Stimulated activated naive CD8-positive, alpha-beta T cell treated with anti-CD3 and anti-CD28 coated beads, Interleukin-15, amount 100 ng/mL, for 72 hours (primary cell): ENCODE results near the gene PSMB9.
"Not testable (repeated sequence)": the region's sequence is repeated elsewhere in the genome, so short reads cannot be mapped to it uniquely, and the experiment has no call there.

Experiments used
- ATAC-seq: fragments of 150-1000 bp; cut with Tn5 transposase; 2 replicates; pipeline ENCODE4 v1.10.0; 2021; ENCODE audit warnings: mild to moderate bottlenecking, moderate library complexity
- DNase-seq, 2 donors: peaks; one replicate each; pipeline ENCODE4 v3.0.0; 2021 to 2022
- H3K27ac Mint-ChIP-seq, 2 donors: one replicate each; pipeline ENCODE4 v1.8.0; 2022; ENCODE audit warnings: mild to moderate bottlenecking in 2 of 2, mixed read lengths in 2 of 2, moderate library complexity in 2 of 2
- H3K27me3 Mint-ChIP-seq: one replicate; pipeline ENCODE4 v1.8.0; 2022; ENCODE audit warnings: mixed read lengths
- H3K4me1 Mint-ChIP-seq: one replicate; pipeline ENCODE4 v1.8.0; 2022; ENCODE audit warnings: mild to moderate bottlenecking, mixed read lengths
- H3K4me3 Mint-ChIP-seq, 2 donors: one replicate each; pipeline ENCODE4 v1.8.0; 2022; ENCODE audit warnings: mild to moderate bottlenecking in 2 of 2, mixed read lengths in 2 of 2, moderate library complexity in 1 of 2
- H3K9me3 Mint-ChIP-seq, 2 donors: one replicate each; pipeline ENCODE4 v1.8.0; 2022; ENCODE audit warnings: mixed read lengths in 2 of 2

PSMB9 gene

DNA sequence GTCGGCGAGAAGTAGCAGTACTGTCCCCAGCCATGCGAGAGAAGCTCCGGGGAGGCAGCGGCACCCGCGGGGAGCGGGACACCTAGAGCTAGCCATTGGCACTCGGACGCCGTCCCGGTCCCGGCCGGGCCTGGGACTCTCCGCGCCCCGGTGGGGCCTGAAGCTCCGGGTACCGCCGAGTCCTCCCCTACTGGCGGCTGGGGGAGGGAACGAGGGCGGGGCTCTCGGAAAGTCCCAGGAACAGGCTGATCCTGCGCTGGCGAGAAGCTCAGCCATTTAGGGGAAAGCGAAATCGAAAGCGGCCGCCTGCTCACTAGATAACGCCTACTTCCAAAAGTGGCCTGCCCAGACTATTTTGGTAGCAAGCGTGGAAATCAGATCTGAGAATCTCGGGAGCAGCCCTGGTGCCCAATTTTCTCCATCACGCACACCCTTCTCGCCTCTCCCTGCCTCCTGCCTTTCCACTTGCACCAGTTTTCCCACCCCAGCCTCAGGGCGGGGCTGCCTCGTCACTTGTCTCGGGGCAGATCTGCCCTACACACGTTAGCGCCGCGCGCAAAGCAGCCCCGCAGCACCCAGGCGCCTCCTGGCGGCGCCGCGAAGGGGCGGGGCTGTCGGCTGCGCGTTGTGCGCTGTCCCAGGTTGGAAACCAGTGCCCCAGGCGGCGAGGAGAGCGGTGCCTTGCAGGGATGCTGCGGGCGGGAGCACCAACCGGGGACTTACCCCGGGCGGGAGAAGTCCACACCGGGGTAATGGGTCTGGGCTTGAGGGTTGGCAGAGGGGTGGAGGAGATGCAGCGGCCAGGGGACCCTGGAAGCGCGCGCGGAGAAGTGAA lies at the start of gene PSMB9, which contains the start of gene TAP1:
TSS of gene PSMB9 (plus strand) at position 652 of the 835 bp plus-strand sequence. CDS start at position 690, 38 bp downstream.
TSS of gene TAP1 (minus strand) at position 164 of the 835 bp plus-strand sequence. CDS start at position 96, 68 bp downstream.
- peak; percentile 86 for ATAC-seq
- peak; percentile 93 to 95 for DNase-seq
- Mint-ChIP-seq H3K4me3 (peak within 1 kb of the TSS; percentile 99), H3K9me3 (no peaks in the 10 kb centered on the region), H3K27ac (peak within 1 kb of the TSS; percentile 98 to 100), H3K27me3 (no peaks in the 10 kb centered on the region), H3K4me1 (peaks cover 70% of the 10 kb centered on the region)

DNA sequence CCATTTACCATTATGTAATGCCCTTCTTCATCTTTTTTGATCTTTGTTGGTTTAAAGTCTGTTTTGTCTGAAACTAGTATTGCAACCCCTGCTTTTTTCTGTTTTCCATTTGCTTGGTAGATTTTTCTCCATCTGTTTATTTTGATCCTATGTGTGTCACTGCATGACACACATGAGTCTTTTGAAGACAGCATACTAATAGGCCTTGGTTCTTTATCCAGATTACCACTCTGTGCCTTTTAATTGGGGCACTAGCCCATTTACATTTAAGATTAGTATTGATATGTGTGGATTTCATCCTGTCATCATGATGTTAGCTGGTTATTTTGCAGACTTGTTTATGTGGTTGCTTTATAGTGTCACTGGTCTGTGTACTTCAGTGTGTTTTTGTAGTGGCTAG lies 48.6 kb upstream of the PSMB9 start:
- Mint-ChIP-seq H3K4me1 (peaks cover 12% of the 10 kb centered on the region), H3K27me3 (peaks cover 57% of the 10 kb centered on the region)
- H3K4me3 Mint-ChIP-seq, ATAC-seq, H3K9me3 Mint-ChIP-seq, DNase-seq, H3K27ac Mint-ChIP-seq: not testable (repeated sequence)

DNA sequence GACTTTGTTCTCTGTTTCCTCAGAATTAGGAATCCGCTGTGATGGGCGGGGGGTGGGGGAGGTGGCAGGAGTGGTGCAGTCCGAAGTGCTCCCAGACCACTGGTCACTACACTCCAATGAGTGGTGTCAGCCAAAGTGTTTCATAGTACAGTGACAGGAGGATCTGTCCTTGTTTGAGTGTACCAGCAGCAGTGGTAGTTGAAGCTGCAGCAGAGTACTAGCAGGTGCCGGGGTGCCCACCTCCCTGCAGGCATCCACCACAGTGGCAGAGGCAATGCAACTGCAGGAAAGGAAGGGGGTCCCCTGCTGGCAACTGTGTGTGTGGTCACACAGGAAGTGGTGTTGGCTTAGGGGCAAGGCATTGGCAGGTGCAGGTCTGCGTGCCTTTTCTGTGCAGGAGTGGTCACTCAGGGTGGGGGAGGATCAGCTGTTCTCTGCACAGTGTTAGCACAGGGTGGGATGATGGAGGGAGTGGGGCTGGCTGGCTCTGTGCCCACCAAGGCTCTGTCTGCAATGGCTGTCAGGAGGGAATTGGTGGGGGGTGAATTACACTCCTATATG lies 46.9 kb upstream of the PSMB9 start:
- DNase-seq (no peak), ATAC-seq (peak; percentile 53)
- Mint-ChIP-seq H3K4me1 (peaks cover 12% of the 10 kb centered on the region), H3K4me3 (no peak overlapping the region), H3K27ac (no peak overlapping the region), H3K9me3 (no peaks in the 10 kb centered on the region), H3K27me3 (peaks cover 50% of the 10 kb centered on the region)

DNA sequence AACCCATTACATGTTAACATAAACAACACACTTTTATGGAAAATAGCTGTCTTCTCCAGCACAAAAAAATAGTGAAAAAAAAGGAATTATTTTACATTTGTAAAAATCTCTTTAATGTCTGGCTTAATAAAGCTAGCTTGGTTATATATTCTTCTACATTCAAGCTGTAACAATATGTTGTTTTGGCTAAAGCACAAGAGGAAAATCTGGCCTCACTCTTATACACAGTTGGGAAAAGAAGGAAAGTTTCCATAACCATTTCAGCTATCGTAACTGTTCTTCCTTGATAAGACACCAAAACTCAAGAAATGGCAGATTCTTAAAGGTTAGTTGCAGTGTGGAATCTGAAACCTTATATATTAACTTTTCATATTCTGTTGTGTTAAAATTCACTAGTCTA lies 44.8 kb upstream of the PSMB9 start:
- Mint-ChIP-seq H3K4me3 (no peak overlapping the region), H3K9me3 (no peaks in the 10 kb centered on the region), H3K27me3 (peaks cover 29% of the 10 kb centered on the region), H3K4me1 (peaks cover 12% of the 10 kb centered on the region), H3K27ac (no peak overlapping the region)
- DNase-seq (no peak), ATAC-seq (no peak)

DNA sequence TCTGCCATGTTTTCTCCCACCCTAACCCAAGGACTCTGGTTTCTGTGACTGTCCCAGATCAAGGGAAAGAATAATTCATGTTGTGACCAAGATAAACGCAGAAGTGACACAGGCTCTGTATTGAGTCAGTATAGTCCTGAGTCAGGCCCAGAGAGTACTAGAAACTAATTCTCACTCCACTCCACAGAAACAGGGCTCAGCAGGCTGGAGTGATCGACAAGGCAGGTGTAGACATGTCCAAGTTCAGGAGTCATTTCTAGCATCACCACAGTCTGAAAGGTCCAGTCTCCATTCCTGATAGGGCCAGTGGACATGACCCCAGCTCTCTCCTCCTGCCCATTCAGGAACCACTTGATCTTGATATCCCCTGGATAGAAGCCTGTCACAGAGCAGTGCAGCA lies 39.8 kb upstream of the PSMB9 start:
- Mint-ChIP-seq H3K9me3 (no peaks in the 10 kb centered on the region), H3K27me3 (no peaks in the 10 kb centered on the region), H3K4me3 (no peak overlapping the region), H3K27ac (no peak overlapping the region), H3K4me1 (peaks cover 11% of the 10 kb centered on the region)
- DNase-seq (no peak), ATAC-seq (no peak)

DNA sequence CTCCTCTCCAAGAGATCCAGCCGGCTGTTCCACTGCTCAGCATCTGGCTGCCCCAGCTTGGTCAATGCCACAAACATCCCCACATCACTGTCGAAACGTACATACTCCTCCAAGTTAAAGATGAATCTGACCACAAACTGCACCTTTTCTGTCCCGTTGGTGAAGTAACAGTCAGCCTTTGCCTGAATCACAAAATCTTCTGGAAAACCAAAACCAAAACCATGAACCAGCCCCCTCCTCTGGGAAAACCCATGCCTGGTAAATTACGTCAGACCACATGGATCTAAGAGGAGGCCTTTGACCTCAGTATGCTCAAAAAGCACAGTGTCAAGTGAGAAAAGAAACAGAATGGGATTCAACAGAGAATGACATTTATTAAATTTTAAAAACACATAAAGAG lies 38.9 kb upstream of the PSMB9 start:
- H3K4me1 Mint-ChIP-seq, result peaks cover 11% of the 10 kb centered on the region
- H3K9me3 Mint-ChIP-seq, result no peaks in the 10 kb centered on the region
- no peak overlapping the region for H3K4me3 Mint-ChIP-seq
- no peak overlapping the region for H3K27ac Mint-ChIP-seq
- no peaks in the 10 kb centered on the region for H3K27me3 Mint-ChIP-seq
- DNase-seq (no peak), ATAC-seq (no peak)

DNA sequence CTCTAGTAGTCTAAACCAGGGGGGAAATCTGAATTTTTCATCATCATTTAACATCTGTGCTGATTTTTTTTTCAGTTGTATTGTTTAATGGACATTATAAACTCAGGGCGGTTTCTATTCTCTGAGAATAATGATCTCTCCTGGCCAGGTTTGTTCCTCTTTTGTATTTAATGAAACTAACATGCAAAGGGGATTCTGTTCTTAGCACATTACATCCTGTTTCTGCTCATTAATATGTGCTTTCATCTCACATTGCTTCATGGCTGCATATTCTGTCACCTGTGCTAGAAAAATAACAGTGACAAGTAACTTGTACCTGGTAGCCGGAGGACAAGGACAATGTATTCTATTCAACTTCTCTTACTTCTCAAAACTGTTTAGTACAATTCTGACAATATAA lies 38.0 kb upstream of the PSMB9 start:
- Mint-ChIP-seq H3K4me1 (peaks cover 11% of the 10 kb centered on the region), H3K4me3 (no peak overlapping the region), H3K27ac (no peak overlapping the region), H3K27me3 (no peaks in the 10 kb centered on the region), H3K9me3 (no peaks in the 10 kb centered on the region)
- DNase-seq (no peak), ATAC-seq (no peak)

DNA sequence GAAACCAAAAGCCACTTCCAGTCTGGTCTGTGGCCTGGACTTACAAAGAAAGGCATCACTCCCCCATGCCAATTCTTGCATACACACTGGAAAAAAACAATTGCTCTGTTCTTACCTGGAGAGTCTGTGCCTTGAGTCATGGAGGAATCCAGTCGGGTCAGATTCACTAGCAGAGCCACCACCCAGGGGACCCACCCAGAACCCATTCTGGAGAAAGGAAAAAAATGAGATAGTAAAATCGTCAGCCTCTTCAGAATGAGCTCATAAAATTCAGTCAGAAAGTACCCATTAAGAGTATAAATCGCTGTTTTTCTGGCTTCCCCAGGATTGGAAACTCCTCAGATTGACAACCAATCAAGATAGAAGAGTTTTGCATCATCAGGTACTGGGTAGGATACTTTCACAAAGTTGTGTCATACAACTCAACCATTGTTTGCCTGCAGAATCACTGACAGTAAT lies 37.2 kb upstream of the PSMB9 start, which contains the start of gene HLA-DOB:
TSS of gene HLA-DOB (minus strand) at position 257 of the 459 bp plus-strand sequence. CDS start at position 206, 51 bp downstream.
- Mint-ChIP-seq H3K27me3 (no peaks in the 10 kb centered on the region), H3K27ac (peak within 1 kb of the TSS in 1 of 2 donors; percentile 79), H3K9me3 (no peaks in the 10 kb centered on the region), H3K4me1 (peaks cover 11% of the 10 kb centered on the region), H3K4me3 (no peak within 1 kb of the TSS)
- peak; percentile 67 for ATAC-seq
- DNase-seq, result no peak

DNA sequence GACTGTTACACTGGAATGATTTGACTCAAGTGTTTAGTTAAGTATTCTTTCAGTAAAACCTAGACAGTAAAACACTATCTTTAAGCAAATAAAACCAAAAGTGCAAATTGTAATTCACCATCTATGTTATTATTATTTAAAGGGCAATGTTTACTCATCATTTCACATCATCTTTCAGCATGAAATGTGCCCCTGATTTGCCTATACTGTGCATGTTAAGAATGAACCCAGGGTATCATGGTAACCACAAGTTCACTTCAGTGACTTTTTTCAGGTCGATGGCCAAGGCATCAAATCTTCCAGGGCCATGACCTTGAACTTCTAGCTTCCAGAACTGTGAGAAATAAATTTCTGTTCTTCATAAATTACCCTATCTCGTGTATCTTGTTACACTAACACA lies 35.1 kb upstream of the PSMB9 start:
- ATAC-seq (no peak), DNase-seq (no peak)
- peaks cover 11% of the 10 kb centered on the region for H3K4me1 Mint-ChIP-seq
- H3K4me3 Mint-ChIP-seq, result no peak overlapping the region
- H3K9me3 Mint-ChIP-seq, result no peaks in the 10 kb centered on the region
- no peak overlapping the region for H3K27ac Mint-ChIP-seq
- H3K27me3 Mint-ChIP-seq, result no peaks in the 10 kb centered on the region

DNA sequence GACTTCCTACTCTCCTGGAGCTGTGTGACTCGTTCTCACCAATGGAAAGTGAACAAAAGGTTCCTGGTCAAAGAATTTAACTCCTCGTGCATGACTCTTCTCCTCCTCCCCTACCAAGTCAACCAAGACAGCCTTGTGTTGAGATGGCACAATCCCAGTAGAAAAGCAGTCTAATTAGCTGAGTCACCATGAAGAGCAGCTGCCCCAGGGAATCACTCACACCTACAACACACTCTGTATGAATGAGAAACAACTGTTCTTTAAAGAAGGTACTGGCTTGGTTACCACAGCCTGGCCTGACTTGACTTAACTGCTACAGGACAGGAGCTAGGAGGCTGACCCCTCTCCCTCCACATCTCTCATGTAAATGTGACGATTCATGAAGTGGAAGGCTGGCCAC lies 34.3 kb upstream of the PSMB9 start:
- no peaks in the 10 kb centered on the region for H3K9me3 Mint-ChIP-seq
- no peak for ATAC-seq
- no peak overlapping the region for H3K4me3 Mint-ChIP-seq
- H3K4me1 Mint-ChIP-seq, result peaks cover 11% of the 10 kb centered on the region
- H3K27me3 Mint-ChIP-seq, result no peaks in the 10 kb centered on the region
- H3K27ac Mint-ChIP-seq, result no peak overlapping the region
- DNase-seq, result no peak

DNA sequence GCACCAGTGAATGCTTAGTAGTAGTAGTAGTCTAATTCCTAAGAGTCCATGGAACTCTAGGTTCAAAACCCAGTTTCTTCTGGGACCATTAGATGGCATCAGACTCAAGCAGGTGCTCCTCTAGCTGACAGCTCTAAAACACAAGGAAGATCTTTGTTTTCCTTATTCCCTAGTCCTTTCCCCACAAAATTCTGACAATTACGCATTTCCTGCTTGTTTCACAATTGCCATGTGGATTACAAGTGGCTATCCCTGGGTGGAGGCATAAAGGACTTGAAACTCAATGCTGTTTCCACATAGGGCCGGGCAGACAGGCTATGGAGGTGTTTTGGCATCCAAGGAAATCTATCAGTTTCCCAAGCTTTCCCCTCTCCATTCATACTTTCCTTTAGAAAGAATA lies 28.0 kb upstream of the PSMB9 start:
- DNase-seq (no peak), ATAC-seq (no peak)
- H3K4me3 Mint-ChIP-seq, result no peak overlapping the region
- peak overlapping the region in 1 of 2 donors; percentile 26 for H3K27ac Mint-ChIP-seq
- H3K9me3 Mint-ChIP-seq, result no peaks in the 10 kb centered on the region
- no peaks in the 10 kb centered on the region for H3K27me3 Mint-ChIP-seq
- peaks cover 43% of the 10 kb centered on the region for H3K4me1 Mint-ChIP-seq

DNA sequence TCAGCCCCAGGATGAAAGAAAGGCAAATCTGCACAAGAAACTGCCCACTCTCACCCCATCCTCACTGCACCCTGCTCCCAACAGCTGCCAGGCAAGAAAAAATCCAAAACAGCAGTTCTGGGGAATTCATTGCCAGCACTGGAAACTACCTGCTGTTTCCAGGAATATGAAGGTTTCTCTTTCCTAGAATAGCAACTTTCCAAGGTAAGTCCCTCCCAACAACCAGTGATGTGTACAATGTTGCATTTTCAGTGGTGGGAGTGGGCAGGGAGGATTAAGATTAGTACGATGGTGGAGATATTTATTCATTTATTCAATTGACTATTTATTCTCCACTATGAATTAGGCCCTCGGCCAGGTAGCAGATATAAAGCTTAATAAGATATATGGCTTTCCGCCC lies 27.0 kb upstream of the PSMB9 start:
- H3K4me1 Mint-ChIP-seq, result peaks cover 52% of the 10 kb centered on the region
- no peaks in the 10 kb centered on the region for H3K9me3 Mint-ChIP-seq
- no peak for DNase-seq
- no peak for ATAC-seq
- no peak overlapping the region for H3K4me3 Mint-ChIP-seq
- peak overlapping the region in 1 of 2 donors; percentile 13 for H3K27ac Mint-ChIP-seq
- no peaks in the 10 kb centered on the region for H3K27me3 Mint-ChIP-seq

DNA sequence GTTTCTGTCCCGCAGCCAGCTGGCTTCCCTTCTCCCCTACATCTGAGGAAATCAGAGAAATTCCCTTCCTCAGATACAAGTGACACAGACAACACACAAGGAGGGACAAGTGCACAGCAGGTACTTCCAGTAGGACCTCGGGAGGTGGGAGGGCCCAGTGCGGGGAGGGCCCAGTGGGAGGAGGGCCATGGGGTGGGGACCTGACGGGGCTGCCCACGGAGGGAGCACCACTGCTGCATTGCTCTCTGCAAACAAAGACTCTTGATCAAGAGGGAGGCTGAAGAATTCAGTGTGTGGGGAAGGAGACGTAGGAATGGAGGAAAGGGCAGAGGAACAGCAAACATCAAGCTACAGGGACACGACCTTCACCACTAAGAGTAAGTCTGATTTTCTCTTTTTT lies 24.5 kb upstream of the PSMB9 start:
- Mint-ChIP-seq H3K27ac (peak overlapping the region in 1 of 2 donors; percentile 74), H3K27me3 (no peaks in the 10 kb centered on the region), H3K4me1 (peaks cover 77% of the 10 kb centered on the region), H3K4me3 (no peak overlapping the region), H3K9me3 (no peaks in the 10 kb centered on the region)
- DNase-seq (no peak), ATAC-seq (no peak)

DNA sequence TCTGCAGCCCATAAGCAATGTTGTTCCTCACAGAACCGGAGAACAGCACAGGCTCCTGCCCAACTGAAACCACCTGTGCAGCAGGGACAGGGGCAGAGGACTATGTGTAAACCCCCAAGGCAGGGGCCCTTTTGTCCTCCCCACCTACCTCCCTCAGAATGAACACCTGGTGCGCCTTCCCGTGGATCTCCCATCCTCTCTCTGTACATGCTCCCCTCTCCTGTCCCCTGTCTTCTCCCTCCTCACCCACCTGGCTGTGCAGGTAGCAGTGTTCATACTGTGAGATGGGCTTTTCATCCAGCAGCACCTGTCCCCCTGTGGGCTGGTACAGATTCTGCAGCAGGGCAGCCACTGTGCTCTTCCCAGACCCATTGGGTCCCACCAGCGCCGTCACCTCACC lies 24.0 kb upstream of the PSMB9 start:
- peak overlapping the region in 1 of 2 donors; percentile 71 for H3K27ac Mint-ChIP-seq
- H3K9me3 Mint-ChIP-seq, result no peaks in the 10 kb centered on the region
- no peak overlapping the region for H3K4me3 Mint-ChIP-seq
- H3K27me3 Mint-ChIP-seq, result no peaks in the 10 kb centered on the region
- H3K4me1 Mint-ChIP-seq, result peaks cover 82% of the 10 kb centered on the region
- DNase-seq, result no peak
- no peak for ATAC-seq

DNA sequence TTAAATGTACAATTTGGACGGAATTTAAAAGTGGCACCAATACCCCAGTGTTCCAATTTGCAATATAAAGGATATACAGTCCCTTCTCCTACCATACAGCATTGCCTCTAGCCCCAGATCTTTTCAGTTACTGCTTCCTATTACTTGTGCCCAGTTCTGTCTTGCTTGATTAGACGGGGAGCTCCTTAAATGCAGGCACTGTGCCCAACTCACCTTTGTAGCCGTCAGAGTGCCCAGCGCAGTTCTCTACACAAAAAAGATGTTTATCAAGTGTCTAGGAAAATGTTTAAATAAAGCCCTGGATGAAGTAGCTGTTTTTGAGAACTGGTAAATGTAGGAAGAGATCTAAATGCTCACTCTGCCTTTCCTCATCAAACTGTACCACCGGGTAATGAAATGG lies 23.1 kb upstream of the PSMB9 start:
- Mint-ChIP-seq H3K27me3 (no peaks in the 10 kb centered on the region), H3K4me1 (peaks cover 91% of the 10 kb centered on the region), H3K9me3 (no peaks in the 10 kb centered on the region), H3K27ac (peak overlapping the region in 1 of 2 donors; percentile 3), H3K4me3 (no peak overlapping the region)
- DNase-seq, result no peak
- no peak for ATAC-seq

DNA sequence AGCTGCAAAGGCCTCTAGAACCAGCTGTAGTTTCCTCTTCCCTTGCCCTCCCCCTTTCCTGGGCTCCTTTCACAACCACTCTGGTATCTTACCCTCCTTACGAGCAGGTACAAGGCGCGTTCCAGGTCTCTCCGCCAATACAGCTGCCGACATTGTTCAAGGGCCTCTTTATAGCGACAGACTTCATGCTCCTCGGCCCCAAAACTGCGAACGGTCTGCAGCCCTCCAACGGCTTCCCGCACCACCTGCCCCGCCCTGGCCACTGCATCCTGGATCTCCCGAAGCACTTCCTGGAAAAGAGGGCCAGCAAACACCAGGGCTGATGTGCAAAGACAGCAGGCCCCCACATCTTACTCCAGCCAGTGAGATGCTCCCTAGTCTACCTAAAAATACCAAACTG lies 21.5 kb upstream of the PSMB9 start:
- Mint-ChIP-seq H3K9me3 (no peaks in the 10 kb centered on the region), H3K27ac (no peak overlapping the region), H3K4me1 (peaks cover 93% of the 10 kb centered on the region), H3K27me3 (no peaks in the 10 kb centered on the region), H3K4me3 (no peak overlapping the region)
- no peak for ATAC-seq
- DNase-seq, result no peak
